ENCODE measurements around the gene MDP1.

The MDP1 gene

GRCh38 chr14:24177041-24177825 lies 38.6 kb downstream of the MDP1 start:
- Histone ChIP-seq H3K4me1 (ENCODE audit: low read depth, poor library complexity, severe bottlenecking) (no peaks in the 10 kb centered on the region), H3K9ac (no peak overlapping the region), H3K27me3 (ENCODE audit: insufficient read depth, low read depth) (no peaks in the 10 kb centered on the region), H2AFZ (ENCODE audit: low read depth) (no peak overlapping the region), H3K4me2 (no peak overlapping the region), H3K36me3 (ENCODE audit: insufficient read depth) (no peaks in the 10 kb centered on the region), H4K20me1 (ENCODE audit: insufficient read depth) (no peaks in the 10 kb centered on the region), H3K79me2 (ENCODE audit: insufficient read depth, low read depth) (no peaks in the 10 kb centered on the region), H3K4me3 (IDR thresholded peaks at IDR 0.05; ENCODE audit: insufficient read depth, low read depth, low read length) (no peak overlapping the region), H3K27ac (no peak overlapping the region)
- no peak for TF ChIP-seq CTCF (conservative IDR thresholded peaks at IDR 0.05; ENCODE audit: low read depth, low read length)

- no peak overlapping the region for H3K9ac ChIP-seq
- H3K79me2 ChIP-seq (ENCODE audit: insufficient read depth, low read depth): no peaks in the 10 kb centered on the region
- no peaks in the 10 kb centered on the region for H3K36me3 ChIP-seq (ENCODE audit: insufficient read depth)
- H3K4me1 ChIP-seq (ENCODE audit: low read depth, poor library complexity, severe bottlenecking): no peaks in the 10 kb centered on the region
- no peak overlapping the region for H2AFZ ChIP-seq (ENCODE audit: low read depth)
- no peak overlapping the region for H3K4me3 ChIP-seq (IDR thresholded peaks at IDR 0.05; ENCODE audit: insufficient read depth, low read depth, low read length)
- no peaks in the 10 kb centered on the region for H4K20me1 ChIP-seq (ENCODE audit: insufficient read depth)
- no peak overlapping the region for H3K27ac ChIP-seq
- H3K27me3 ChIP-seq (ENCODE audit: insufficient read depth, low read depth): no peaks in the 10 kb centered on the region
- H3K4me2 ChIP-seq: no peak overlapping the region
- no peak for TF ChIP-seq CTCF (conservative IDR thresholded peaks at IDR 0.05; ENCODE audit: low read depth, low read length)
Measured at GRCh38 chr14:24176599-24176998, 39.3 kb downstream of the MDP1 start.

GRCh38 chr14:24172871-24173281 lies 43.0 kb downstream of the MDP1 start:
- peaks cover 1% of the 10 kb centered on the region for H3K4me1 ChIP-seq (ENCODE audit: low read depth, poor library complexity, severe bottlenecking)
- no peak overlapping the region for H3K27ac ChIP-seq
- TF ChIP-seq CTCF (conservative IDR thresholded peaks at IDR 0.05; ENCODE audit: low read depth, low read length): no peak
- H3K36me3 ChIP-seq (ENCODE audit: insufficient read depth): no peaks in the 10 kb centered on the region
- no peaks in the 10 kb centered on the region for H3K27me3 ChIP-seq (ENCODE audit: insufficient read depth, low read depth)
- no peaks in the 10 kb centered on the region for H4K20me1 ChIP-seq (ENCODE audit: insufficient read depth)
- H3K79me2 ChIP-seq (ENCODE audit: insufficient read depth, low read depth): no peaks in the 10 kb centered on the region
- H2AFZ ChIP-seq (ENCODE audit: low read depth): no peak overlapping the region
- no peak overlapping the region for H3K9ac ChIP-seq
- H3K4me2 ChIP-seq: no peak overlapping the region
- H3K4me3 ChIP-seq (IDR thresholded peaks at IDR 0.05; ENCODE audit: insufficient read depth, low read depth, low read length): no peak overlapping the region

- no peak overlapping the region for H3K9ac ChIP-seq
- peaks cover 6% of the 10 kb centered on the region for H3K4me1 ChIP-seq (ENCODE audit: low read depth, poor library complexity, severe bottlenecking)
- no peak overlapping the region for H3K4me3 ChIP-seq (IDR thresholded peaks at IDR 0.05; ENCODE audit: insufficient read depth, low read depth, low read length)
- H3K27me3 ChIP-seq (ENCODE audit: insufficient read depth, low read depth): no peaks in the 10 kb centered on the region
- no peak for TF ChIP-seq CTCF (conservative IDR thresholded peaks at IDR 0.05; ENCODE audit: low read depth, low read length)
- H4K20me1 ChIP-seq (ENCODE audit: insufficient read depth): no peaks in the 10 kb centered on the region
- no peaks in the 10 kb centered on the region for H3K36me3 ChIP-seq (ENCODE audit: insufficient read depth)
- H3K27ac ChIP-seq: no peak overlapping the region
- no peaks in the 10 kb centered on the region for H3K79me2 ChIP-seq (ENCODE audit: insufficient read depth, low read depth)
- H3K4me2 ChIP-seq: no peak overlapping the region
- no peak overlapping the region for H2AFZ ChIP-seq (ENCODE audit: low read depth)
Measured at GRCh38 chr14:24172261-24172860, 43.5 kb downstream of the MDP1 start.

Data from KMS-11 (cell line).